ENCODE results near the gene RPS6KA4.

The RPS6KA4 gene

GRCh38 chr11:64419257-64419790 lies 60.4 kb downstream of the RPS6KA4 start:
- no peak for DNase-seq (ENCODE audit: low spot score)

DNA sequence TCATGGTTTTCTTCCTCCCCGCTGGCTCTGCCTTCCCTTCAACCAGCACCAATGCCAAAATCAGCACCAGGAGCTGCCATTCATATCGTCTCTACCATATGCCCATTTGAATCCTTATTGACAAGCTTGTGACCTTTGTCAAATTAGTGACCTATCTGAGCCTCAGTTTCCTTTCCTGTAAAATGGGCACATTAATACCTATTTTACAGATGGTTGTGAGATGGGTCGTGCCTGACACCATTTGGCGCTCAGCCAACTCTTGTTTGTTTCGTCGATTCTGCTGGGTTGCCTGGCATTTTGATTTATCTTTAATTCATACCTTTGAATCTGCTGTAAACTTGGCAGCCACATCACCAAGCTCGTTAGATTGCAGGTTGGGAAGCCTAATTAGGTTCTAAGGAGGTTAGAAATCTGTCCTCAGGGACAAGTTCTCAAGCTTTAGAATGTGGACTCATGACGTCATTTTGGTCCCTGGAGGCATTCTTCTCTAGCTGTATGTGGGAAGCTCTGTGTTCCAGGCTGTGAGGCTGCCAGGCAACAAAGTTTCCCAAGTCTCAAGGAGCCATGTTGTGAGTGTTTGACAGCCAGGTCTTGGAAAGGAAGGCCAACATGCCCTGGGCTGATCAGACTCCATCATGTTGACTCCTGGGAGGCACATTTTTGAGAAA lies 61.0 kb downstream of the RPS6KA4 start:
- DNase-seq (ENCODE audit: low spot score), result no peak
